GM18909 (cell line): ENCODE measurements around the gene RHBDF1.

Source experiments
- ATAC-seq: cut with Tn5 transposase; IDR thresholded peaks from one replicate; pipeline ENCODE4 v1.9.1; 2021; ENCODE audit warnings: mild to moderate bottlenecking; ENCODE audit not compliant: unreplicated experiment, poor library complexity

Gene RHBDF1

GRCh38 chr16:76535-77272 is 4.3 kb upstream of the RHBDF1 start:
- ATAC-seq, result no peak

GRCh38 chr16:75580-76501 is 3.4 kb upstream of the RHBDF1 start:
- no peak for ATAC-seq

DNA sequence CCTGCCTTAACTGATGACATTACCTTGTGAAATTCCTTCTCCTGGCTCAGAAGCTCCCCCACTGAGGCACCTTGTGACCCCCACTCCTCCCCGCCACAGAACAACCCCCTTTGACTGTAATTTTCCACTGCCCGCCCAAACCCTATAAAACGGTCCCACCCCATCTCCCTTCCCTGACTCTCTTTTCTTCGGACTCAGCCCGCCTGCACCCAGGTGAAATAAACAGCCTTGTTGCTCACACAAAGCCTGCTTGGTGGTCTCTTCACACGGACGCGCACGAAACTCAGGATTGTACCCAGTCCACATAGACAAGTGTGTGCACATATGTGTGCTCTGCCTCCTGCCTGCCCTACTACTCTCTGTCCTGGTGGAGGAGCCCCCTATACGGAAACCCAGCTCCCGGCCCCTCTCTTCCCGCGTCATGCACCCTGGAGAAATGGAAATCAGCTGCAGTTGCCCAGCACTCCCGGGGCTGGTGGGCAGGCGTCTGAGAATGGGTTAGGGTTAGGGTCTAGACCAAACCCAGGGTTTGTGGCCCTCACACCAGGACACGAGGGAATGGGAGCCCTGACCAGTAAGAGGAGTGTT is 2.4 kb upstream of the RHBDF1 start:
- ATAC-seq, result no peak

DNA sequence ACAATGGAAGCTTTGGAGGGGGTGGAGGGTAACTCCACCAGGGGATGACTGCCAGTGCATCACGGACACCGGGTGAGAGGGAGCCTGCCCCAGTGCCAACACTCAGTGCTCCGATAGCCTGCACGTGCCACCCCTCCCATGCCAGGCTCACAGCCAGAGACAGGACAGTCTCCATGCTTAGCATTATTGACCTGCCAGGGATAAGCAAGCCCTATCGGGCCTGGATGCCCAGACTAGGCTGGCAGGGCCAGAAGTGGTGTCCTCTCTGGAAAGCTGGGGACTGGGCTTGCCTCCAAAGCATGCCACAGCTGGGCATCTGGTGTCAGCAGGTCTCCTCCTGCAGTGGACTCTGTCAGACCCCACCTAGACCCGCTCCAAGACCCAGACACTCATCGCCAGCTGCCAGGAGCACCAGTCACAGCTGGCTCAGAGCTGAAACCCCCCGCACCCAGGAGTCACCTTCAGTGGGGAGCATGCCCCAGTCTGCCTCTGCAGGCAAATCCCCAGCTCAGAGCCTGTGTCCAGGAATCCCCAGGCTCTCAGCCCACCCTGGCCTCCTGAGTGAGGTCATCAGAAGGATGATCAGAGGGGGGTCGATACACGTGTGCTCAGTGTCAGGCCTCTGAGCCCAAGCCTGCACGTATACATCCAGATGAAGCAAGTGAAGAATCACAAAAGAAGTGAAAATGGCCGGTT is 1.8 kb upstream of the RHBDF1 start:
- ATAC-seq, result no peak

GRCh38 chr16:71540-72401 is 660 bp downstream of the RHBDF1 start:
- ATAC-seq, result no peak

- no peak for ATAC-seq
Measured at GRCh38 chr16:71210-71539, 1.3 kb downstream of the RHBDF1 start.

- ATAC-seq, result no peak
Measured at GRCh38 chr16:69181-69580, 3.2 kb downstream of the RHBDF1 start.

DNA sequence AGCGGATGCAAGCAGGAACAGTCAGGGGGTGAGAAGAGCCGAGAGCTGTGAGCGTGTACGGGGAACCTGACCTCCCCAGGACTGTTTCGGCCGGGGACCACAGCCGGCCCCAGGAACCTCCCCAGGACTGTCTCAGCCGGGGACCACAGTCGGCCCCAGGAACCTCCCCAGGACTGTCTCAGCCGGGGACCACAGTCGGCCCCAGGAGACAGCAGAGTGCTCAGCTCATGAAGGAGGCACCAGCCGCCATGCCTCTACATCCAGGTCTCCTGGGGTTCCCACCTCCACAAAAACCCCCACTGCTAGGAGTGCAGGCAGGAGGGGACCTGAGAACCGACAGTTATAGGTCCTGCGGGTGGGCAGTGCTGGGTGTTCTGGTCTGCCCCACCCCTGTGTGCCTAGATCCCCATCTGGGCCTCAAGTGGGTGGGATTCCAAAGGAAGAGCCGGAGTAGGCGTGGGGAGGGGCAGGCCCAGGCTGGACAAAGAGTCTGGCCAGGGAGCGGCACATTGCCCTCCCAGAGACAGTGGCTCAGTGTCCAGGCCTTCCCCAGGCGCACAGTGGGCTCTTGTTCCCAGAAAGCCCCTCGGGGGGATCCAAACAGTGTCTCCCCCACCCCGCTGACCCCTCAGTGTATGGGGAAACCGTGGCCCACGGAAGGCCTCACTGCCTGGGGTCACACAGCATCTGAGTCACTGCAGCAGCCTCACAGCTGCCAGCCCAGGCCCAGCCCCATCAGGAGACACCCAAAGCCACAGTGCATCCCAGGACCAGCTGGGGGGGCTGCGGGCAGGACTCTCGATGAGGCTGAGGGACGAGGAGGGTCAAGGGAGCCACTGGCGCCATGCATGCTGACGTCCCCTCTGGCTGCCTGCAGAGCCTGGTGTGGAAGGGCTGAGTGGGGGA is 4.3 kb downstream of the RHBDF1 start:
- ATAC-seq, result no peak

DNA sequence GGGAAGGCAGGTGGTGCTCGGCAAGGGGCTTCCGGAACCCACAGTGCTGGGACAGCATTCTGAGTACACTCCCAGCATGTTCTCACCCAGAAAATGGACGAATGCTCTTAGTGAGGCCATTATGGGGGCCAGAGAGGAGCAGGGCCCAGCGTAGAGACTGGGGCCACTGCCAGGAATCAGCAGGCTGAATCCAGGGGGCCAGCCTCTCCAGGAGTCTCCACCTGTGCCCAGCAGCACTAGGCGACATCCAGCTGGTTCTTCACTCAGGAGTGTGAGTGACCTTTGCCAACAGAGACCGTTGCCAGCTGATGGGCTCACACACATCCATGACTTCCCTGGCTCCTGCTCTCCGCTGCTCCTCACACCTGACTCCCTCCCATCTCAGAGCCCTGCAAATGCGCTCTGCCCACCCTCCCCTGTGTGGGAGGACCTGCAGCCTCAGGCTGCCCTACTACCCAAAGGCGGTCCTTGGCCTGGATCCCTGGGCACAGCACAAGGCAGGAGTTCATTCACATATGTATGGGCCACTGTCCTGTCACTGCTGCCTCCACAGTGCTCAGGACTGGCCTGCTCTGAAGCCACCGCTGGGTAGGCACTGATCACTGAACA is 5.1 kb downstream of the RHBDF1 start:
- no peak for ATAC-seq

- ATAC-seq, result no peak
Measured at GRCh38 chr16:66309-67182, 5.9 kb downstream of the RHBDF1 start.

- no peak for ATAC-seq
Measured at GRCh38 chr16:65745-66144, 6.7 kb downstream of the RHBDF1 start.

GRCh38 chr16:64914-65255 is 7.5 kb downstream of the RHBDF1 start:
- no peak for ATAC-seq

GRCh38 chr16:63998-64913 is 8.2 kb downstream of the RHBDF1 start:
- no peak for ATAC-seq

DNA sequence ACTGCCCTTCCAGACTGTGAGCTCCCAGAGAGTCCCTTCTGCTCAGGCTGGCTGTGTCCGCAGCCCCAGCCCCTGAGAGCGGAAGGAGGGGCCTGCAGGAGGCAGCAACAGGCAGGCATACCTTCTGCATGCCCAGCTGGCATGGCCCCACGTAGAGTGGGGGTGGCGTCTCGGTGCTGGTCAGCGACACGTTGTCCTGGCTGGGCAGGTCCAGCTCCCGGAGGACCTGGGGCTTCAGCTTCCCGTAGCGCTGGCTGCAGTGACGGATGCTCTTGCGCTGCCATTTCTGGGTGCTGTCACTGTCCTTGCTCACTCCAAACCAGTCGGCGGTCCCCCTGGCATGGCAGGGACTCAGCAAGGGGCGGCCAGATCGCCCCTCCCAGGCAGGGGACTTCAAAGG is 9.0 kb downstream of the RHBDF1 start:
- ATAC-seq, result no peak

- no peak for ATAC-seq
Measured at GRCh38 chr16:62968-63391, 9.5 kb downstream of the RHBDF1 start.

DNA sequence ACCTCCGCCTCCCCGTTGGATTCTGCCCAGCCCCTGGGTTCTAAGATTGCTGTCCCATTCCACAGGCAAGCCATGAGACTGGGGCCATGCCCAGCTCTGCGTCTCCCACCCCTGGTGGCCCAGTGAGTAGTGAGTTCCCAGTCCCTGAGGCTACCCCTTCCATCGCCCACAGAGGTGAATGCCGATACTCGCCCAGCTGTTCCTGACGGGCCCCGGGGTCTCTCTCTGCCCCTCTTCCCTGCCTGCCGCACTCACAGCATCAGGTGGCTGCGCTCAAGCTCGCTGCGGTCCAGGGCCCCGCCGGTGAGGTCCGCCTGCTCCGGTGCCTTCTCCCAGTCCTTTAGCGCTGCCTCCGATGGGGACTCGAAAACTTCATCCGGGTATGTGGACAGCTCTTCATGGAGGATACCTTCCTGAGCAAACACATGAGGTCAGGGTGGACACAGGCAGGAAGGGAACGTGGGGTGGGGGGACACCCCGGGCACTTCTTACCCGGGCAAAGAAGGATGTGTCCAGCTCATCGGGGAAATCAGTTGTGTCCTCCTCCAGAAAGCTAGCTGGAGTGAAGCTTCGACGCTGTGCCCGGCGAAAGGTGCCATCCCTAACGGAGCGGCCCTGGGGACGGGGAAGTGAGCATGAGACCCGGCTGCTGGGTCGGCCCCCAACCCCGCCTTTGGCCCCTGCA is 10.0 kb downstream of the RHBDF1 start:
- ATAC-seq, result no peak
